ENCODE results near the gene OSBPL2.

DNA sequence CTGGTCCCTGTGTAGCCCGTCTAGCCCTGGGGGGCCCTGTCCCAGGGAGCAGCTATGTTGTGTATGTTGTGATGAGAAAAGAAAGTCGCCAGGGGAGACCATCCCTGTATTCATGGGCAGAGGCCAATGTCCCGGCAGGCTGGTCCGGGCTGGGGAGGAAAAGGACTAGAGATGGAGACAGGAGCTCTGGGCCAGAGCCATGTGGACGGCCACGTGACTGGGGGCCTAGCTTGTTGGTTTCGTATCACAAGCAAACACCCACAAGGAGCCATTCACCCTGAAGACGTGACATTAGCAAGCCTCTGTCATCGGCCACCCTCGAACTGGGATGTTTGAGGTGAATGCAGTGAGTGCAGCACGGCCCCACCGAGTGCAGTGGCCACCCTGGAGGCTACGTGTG is 15.3 kb upstream of the OSBPL2 start:
- TF ChIP-seq, protein P1, sequence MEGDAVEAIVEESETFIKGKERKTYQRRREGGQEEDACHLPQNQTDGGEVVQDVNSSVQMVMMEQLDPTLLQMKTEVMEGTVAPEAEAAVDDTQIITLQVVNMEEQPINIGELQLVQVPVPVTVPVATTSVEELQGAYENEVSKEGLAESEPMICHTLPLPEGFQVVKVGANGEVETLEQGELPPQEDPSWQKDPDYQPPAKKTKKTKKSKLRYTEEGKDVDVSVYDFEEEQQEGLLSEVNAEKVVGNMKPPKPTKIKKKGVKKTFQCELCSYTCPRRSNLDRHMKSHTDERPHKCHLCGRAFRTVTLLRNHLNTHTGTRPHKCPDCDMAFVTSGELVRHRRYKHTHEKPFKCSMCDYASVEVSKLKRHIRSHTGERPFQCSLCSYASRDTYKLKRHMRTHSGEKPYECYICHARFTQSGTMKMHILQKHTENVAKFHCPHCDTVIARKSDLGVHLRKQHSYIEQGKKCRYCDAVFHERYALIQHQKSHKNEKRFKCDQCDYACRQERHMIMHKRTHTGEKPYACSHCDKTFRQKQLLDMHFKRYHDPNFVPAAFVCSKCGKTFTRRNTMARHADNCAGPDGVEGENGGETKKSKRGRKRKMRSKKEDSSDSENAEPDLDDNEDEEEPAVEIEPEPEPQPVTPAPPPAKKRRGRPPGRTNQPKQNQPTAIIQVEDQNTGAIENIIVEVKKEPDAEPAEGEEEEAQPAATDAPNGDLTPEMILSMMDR (optimal IDR thresholded peaks at IDR 0.05 in 1 of 3, IDR thresholded peaks at IDR 0.05 in 1 of 3, conservative IDR thresholded peaks at IDR 0.05 in 1 of 3; ENCODE audit: extremely low read depth in 1 of 3, insufficient read depth in 2 of 3, low read length in 3 of 3): no peak
- no peak for TF ChIP-seq EZH2 (IDR thresholded peaks at IDR 0.05; ENCODE audit: low read length)

All from keratinocyte (primary cell).